T-cell (primary cell): ENCODE results near the gene ZNF576. TPM values are rescaled to one million over a fixed set of nuclear protein-coding genes. Genes with fewer than 3 reads are reported as not detected.

Experiments
- ATAC-seq, 4 experiments: fragments of 200-7000 bp in 3 of 4; fragments of 150-1000 bp in 1 of 4; cut with Tn5 transposase; replicated peaks in 1 of 4; 1 replicate in 3 of 4; 2 replicates in 1 of 4; pipeline ENCODE4 v1.10.0; 2021; ENCODE audit warnings: moderate library complexity in 3 of 4, mild to moderate bottlenecking in 2 of 4, moderate number of reproducible peaks in 1 of 4
- CTCF ChIA-PET, 2 donors: fragments of 300-600 bp; sonication (Branson Sonifier 250); formaldehyde crosslinking; loops; one replicate each; lab custom pipeline; 2022; ENCODE audit warnings: antibody characterized with exemption in 2 of 2; lab: Charles Lee
- POLR2A ChIA-PET, 2 donors: fragments of 300-600 bp; sonication (Branson Sonifier 250); formaldehyde crosslinking; loops; one replicate each; lab custom pipeline; 2022; ENCODE audit warnings: antibody characterized with exemption in 2 of 2; lab: Charles Lee
- DNase-seq, 35 experiments: peaks; one replicate each; pipeline versions ENCODE4 v3.0.0 to v3.0.0-alpha.2; 2013 to 2023
- H3K27ac ChIP-seq: one replicate; pipeline ENCODE4 v1.5.1; 2013; ENCODE audit warnings: low read length
- H3K27me3 ChIP-seq, 2 experiments: replicated peaks in 1 of 2; 1 replicate in 1 of 2; 2 replicates in 1 of 2; pipeline versions ENCODE4 v1.6.1 to v1.7.0; 2013; ENCODE audit warnings: low read length in 1 of 2, mixed read lengths in 1 of 2; ENCODE audit not compliant: control insufficient read depth in 2 of 2, insufficient read depth in 2 of 2; ENCODE audit errors: extremely low read depth in 1 of 2
- H3K36me3 ChIP-seq, 2 donors: 1 replicate in 1 of 2; 2 replicates in 1 of 2; pipeline versions ENCODE4 v1.6.1 to v1.7.0; 2013; ENCODE audit warnings: low read length in 1 of 2; ENCODE audit not compliant: control insufficient read depth in 2 of 2, insufficient read depth in 1 of 2; ENCODE audit errors: extremely low read depth in 1 of 2
- H3K4me1 ChIP-seq, 2 experiments: 1 replicate in 1 of 2; 2 replicates in 1 of 2; pipeline versions ENCODE4 v1.6.1 to v1.7.0; 2013; ENCODE audit warnings: low read length in 2 of 2, mixed read lengths in 1 of 2; ENCODE audit not compliant: insufficient read depth in 2 of 2, control insufficient read depth in 1 of 2; ENCODE audit errors: extremely low read depth in 1 of 2
- H3K4me3 ChIP-seq, 2 donors: 1 replicate in 1 of 2; 2 replicates in 1 of 2; pipeline versions ENCODE4 v1.5.1 to v1.7.0; 2013; ENCODE audit warnings: mild to moderate bottlenecking in 2 of 2, low read length in 1 of 2, moderate library complexity in 1 of 2; ENCODE audit not compliant: control insufficient read depth in 1 of 2; ENCODE audit errors: extremely low read depth in 1 of 2
- H3K9me3 ChIP-seq: 2 replicates; pipeline ENCODE4 v1.7.0; 2013
- H3K27ac Mint-ChIP-seq, 2 donors: one replicate each; pipeline ENCODE4 v1.8.0; 2020 to 2021; ENCODE audit warnings: mild to moderate bottlenecking in 2 of 2, mixed read lengths in 2 of 2
- H3K27me3 Mint-ChIP-seq, 2 donors: one replicate each; pipeline ENCODE4 v1.8.0; 2021 to 2022; ENCODE audit warnings: mixed read lengths in 2 of 2
- H3K36me3 Mint-ChIP-seq: one replicate; pipeline ENCODE4 v1.8.0; 2021; ENCODE audit warnings: mixed read lengths
- H3K4me1 Mint-ChIP-seq, 3 donors: one replicate each; pipeline ENCODE4 v1.8.0; 2020 to 2022; ENCODE audit warnings: mixed read lengths in 3 of 3, mild to moderate bottlenecking in 1 of 3
- H3K4me3 Mint-ChIP-seq, 3 donors: one replicate each; pipeline ENCODE4 v1.8.0; 2020 to 2022; ENCODE audit warnings: mild to moderate bottlenecking in 3 of 3, mixed read lengths in 3 of 3, moderate library complexity in 3 of 3
- H3K9me3 Mint-ChIP-seq, 3 donors: one replicate each; pipeline ENCODE4 v1.8.0; 2020 to 2022; ENCODE audit warnings: mixed read lengths in 3 of 3
- WGBS: methylation state at CpG from one replicate; pipeline ENCODE4 v1.1.5; 2013; ENCODE audit warnings: missing lambda C conversion rate; ENCODE audit not compliant: insufficient coverage; 5-methylcytosine and 5-hydroxymethylcytosine counted together
- total RNA-seq, 35 experiments: library from RNA in 6 of 35; stranded (reverse) in 6 of 35; fragments of 120-200 nt in 1 of 35; gene quantifications; one replicate each; pipeline versions ENCODE4 v1.2.1 to v1.2.4 and lab custom pipeline; 2013 to 2026

ZNF576 gene
- total RNA-seq, 5 donors from 2014 or later (not counting 1 experiment from before 2014, with no cell fraction given): 5.4 to 19.6 (median 16.9) TPM

- DNase-seq: no peak
- H3K4me3 ChIP-seq: peak overlapping the region in 1 of 2 donors; percentile 82
- ATAC-seq: no peak
- H3K4me1 ChIP-seq: peaks cover 9 to 52% of the 10 kb centered on the region in 2 experiments
- peaks cover 9 to 24% of the 10 kb centered on the region in 2 donors for H3K36me3 ChIP-seq
- no peaks in the 10 kb centered on the region for H3K9me3 ChIP-seq
- H3K27me3 Mint-ChIP-seq: no peaks in the 10 kb centered on the region
- peak overlapping the region; percentile 56 to 99 (median 92) for H3K4me3 Mint-ChIP-seq
- H3K27ac ChIP-seq: peak overlapping the region; percentile 95
- H3K4me1 Mint-ChIP-seq: peaks cover 52 to 59% (median 55%) of the 10 kb centered on the region in 3 donors
- 97% methylated on average over 5 of the region's 10 CpGs for WGBS
- no peaks in the 10 kb centered on the region for H3K27me3 ChIP-seq
- POLR2A ChIA-PET: interaction anchor here (0.9 to 1.3 kb wide), 3 partner anchors 10 to 155 kb away, joined by 4 to 6 read pairs (median 4); partner anchors contain the start of gene XRCC1 (in 1 of the 2)
- peak overlapping the region; percentile 47 to 100 for H3K27ac Mint-ChIP-seq
- H3K36me3 Mint-ChIP-seq: peaks cover 18% of the 10 kb centered on the region
- CTCF ChIA-PET: interaction anchor here (0.5 to 3.3 kb wide), 28 partner anchors 10 to 155 kb away, joined by 3 to 84 read pairs (median 4); partner anchors contain the start of genes XRCC1 (in 1 of the 2) and ZNF575 (in 1 of the 2)
- no peaks in the 10 kb centered on the region for H3K9me3 Mint-ChIP-seq
Measured at GRCh38 chr19:43594081-43594697, 2.2 kb upstream of the ZNF576 start.

- peak overlapping the region; percentile 82 to 88 for H3K4me3 ChIP-seq
- Mint-ChIP-seq H3K9me3 (no peaks in the 10 kb centered on the region), H3K27me3 (no peaks in the 10 kb centered on the region), H3K4me1 (peaks cover 47 to 55% (median 48%) of the 10 kb centered on the region in 3 donors), H3K4me3 (peak overlapping the region; percentile 92 to 99 (median 95)), H3K27ac (peak overlapping the region; percentile 99 to 100), H3K36me3 (peaks cover 16% of the 10 kb centered on the region)
- peak overlapping the region; percentile 95 for H3K27ac ChIP-seq
- no peaks in the 10 kb centered on the region for H3K9me3 ChIP-seq
- peaks cover 9 to 30% of the 10 kb centered on the region in 2 donors for H3K36me3 ChIP-seq
- POLR2A ChIA-PET: interaction anchor here (0.7 to 1.3 kb wide), 4 partner anchors 11 to 277 kb away, joined by 3 to 6 read pairs (median 4); partner anchors contain the start of gene XRCC1 (in 1 of the 2)
- peaks cover 9 to 47% of the 10 kb centered on the region in 2 experiments for H3K4me1 ChIP-seq
- ATAC-seq: peak; percentile 54 to 68 (median 63)
- under 1% methylated on average over 60 of the region's 64 CpGs for WGBS
- CTCF ChIA-PET: interaction anchor here (0.5 to 3.3 kb wide), 29 partner anchors 11 to 159 kb away, joined by 3 to 84 read pairs (median 5); partner anchors contain the start of genes XRCC1 (in 1 of the 2) and ZNF575 (in 1 of the 2)
- no peaks in the 10 kb centered on the region for H3K27me3 ChIP-seq
- DNase-seq: peak; percentile 42 to 89 (median 70)
Measured at GRCh38 chr19:43594710-43595604, 1.4 kb upstream of the ZNF576 start.

GRCh38 chr19:43595605-43595998 lies 793 bp upstream of the ZNF576 start:
- Mint-ChIP-seq H3K4me3 (peak overlapping the region; percentile 92 to 99 (median 95)), H3K36me3 (peaks cover 13% of the 10 kb centered on the region), H3K27me3 (no peaks in the 10 kb centered on the region), H3K9me3 (no peaks in the 10 kb centered on the region), H3K4me1 (peaks cover 46 to 50% (median 47%) of the 10 kb centered on the region in 3 donors), H3K27ac (peak overlapping the region; percentile 99 to 100)
- peaks cover 9 to 43% of the 10 kb centered on the region in 2 experiments for H3K4me1 ChIP-seq
- POLR2A ChIA-PET: interaction anchor here in 1 of 2 donors (1.0 to 1.2 kb wide), 2 partner anchors 73 to 132 kb away, joined by 3 to 5 read pairs; no protein-coding TSS in a partner anchor
- H3K27ac ChIP-seq: peak overlapping the region; percentile 95
- H3K9me3 ChIP-seq: no peaks in the 10 kb centered on the region
- WGBS: 3% methylated on average over 15 of the region's 18 CpGs
- peak overlapping the region; percentile 82 to 88 for H3K4me3 ChIP-seq
- peaks cover 9 to 30% of the 10 kb centered on the region in 2 donors for H3K36me3 ChIP-seq
- ATAC-seq (peak; percentile 12 to 27 (median 16)), DNase-seq (peak in 4 of 35 experiments; percentile 8 to 22 (median 13))
- CTCF ChIA-PET: interaction anchor here (0.8 to 3.3 kb wide), 11 partner anchors 21 to 160 kb away, joined by 3 to 84 read pairs (median 8); partner anchors contain the start of genes PINLYP (in 1 of the 2), XRCC1 (in 1 of the 2) and ZNF575 (in 1 of the 2)
- no peaks in the 10 kb centered on the region for H3K27me3 ChIP-seq

GRCh38 chr19:43596842-43597461 lies 557 bp downstream of the ZNF576 start:
- Histone ChIP-seq H3K36me3 (peaks cover 6 to 30% of the 10 kb centered on the region in 2 donors), H3K4me3 (peak overlapping the region; percentile 82 to 88), H3K27me3 (no peaks in the 10 kb centered on the region), H3K27ac (peak overlapping the region; percentile 95), H3K4me1 (peaks cover 9 to 43% of the 10 kb centered on the region in 2 experiments), H3K9me3 (no peaks in the 10 kb centered on the region)
- DNase-seq (peak in 2 of 35 experiments; percentile 10 to 21), ATAC-seq (no peak)
- ChIA-PET CTCF (interaction anchor here (0.6 to 1.6 kb wide), 5 partner anchors 22 to 161 kb away, joined by 3 to 8 read pairs (median 4); partner anchors contain the start of genes PINLYP (in 1 of the 2) and XRCC1 (in 1 of the 2)), POLR2A (interaction anchor here (0.6 to 1.0 kb wide), 4 partner anchors 12 to 157 kb away, joined by 4 to 6 read pairs (median 4); no protein-coding TSS in a partner anchor)
- H3K27ac Mint-ChIP-seq: peak overlapping the region; percentile 99 to 100
- peaks cover 14% of the 10 kb centered on the region for H3K36me3 Mint-ChIP-seq
- H3K4me1 Mint-ChIP-seq: peaks cover 43 to 47% (median 46%) of the 10 kb centered on the region in 3 donors
- 22% methylated on average over 5 of the region's 7 CpGs for WGBS
- H3K4me3 Mint-ChIP-seq: peak overlapping the region; percentile 92 to 99 (median 95)
- no peaks in the 10 kb centered on the region for H3K27me3 Mint-ChIP-seq
- no peaks in the 10 kb centered on the region for H3K9me3 Mint-ChIP-seq

GRCh38 chr19:43597876-43598275 lies 1.5 kb downstream of the ZNF576 start:
- peaks cover 41 to 47% (median 46%) of the 10 kb centered on the region in 3 donors for H3K4me1 Mint-ChIP-seq
- Histone ChIP-seq H3K36me3 (peaks cover 0 to 29% of the 10 kb centered on the region in 2 donors), H3K27me3 (no peaks in the 10 kb centered on the region), H3K9me3 (no peaks in the 10 kb centered on the region), H3K4me3 (no peak overlapping the region), H3K4me1 (peaks cover 9 to 43% of the 10 kb centered on the region in 2 experiments), H3K27ac (peak overlapping the region; percentile 95)
- H3K4me3 Mint-ChIP-seq: peak overlapping the region; percentile 92 to 99 (median 95)
- DNase-seq (no peak), ATAC-seq (no peak)
- peak overlapping the region; percentile 99 to 100 for H3K27ac Mint-ChIP-seq
- peaks cover 10% of the 10 kb centered on the region for H3K36me3 Mint-ChIP-seq
- CTCF ChIA-PET: interaction anchor here in 1 of 2 donors (1.3 kb wide), 1 partner anchor 43 kb away, joined by 4 read pairs; no protein-coding TSS in a partner anchor
- POLR2A ChIA-PET: interaction anchor here in 1 of 2 donors (1.0 kb wide), 1 partner anchor 108 kb away, joined by 4 read pairs; no protein-coding TSS in a partner anchor
- H3K9me3 Mint-ChIP-seq: no peaks in the 10 kb centered on the region
- no peaks in the 10 kb centered on the region for H3K27me3 Mint-ChIP-seq
- 38% methylated on average over 4 of the region's 5 CpGs for WGBS
